ENCODE results near the gene CDC42BPA.

CDC42BPA gene

DNA sequence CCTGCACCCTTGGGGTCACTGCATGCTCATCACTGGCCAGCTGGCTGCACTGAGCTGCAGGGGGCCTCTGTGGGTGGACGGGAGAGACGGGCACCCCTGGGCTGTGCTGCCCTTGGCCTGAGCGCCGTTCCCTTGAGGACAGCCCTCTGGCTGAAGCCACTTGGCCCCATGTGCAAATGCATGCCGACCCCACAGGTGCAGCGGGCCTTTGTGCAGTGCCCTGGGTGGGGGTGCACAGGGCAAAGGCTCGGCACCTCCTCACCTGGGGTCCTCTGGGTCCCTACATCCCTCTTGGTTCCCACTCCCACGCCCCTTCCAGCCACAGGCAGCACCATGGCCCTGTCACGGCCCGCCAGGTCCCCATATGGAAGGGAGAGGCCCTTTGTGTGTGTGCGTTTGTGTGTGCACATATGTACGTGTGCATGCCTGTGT, 336.9 kb downstream of the CDC42BPA start:
- TF ChIP-seq FOXP2 (optimal IDR thresholded peaks at IDR 0.05; ENCODE audit: borderline replicate concordance, extremely low read depth, extremely low read length, insufficient read depth) (no peak), POLR2AphosphoS5 (IDR thresholded peaks at IDR 0.05; ENCODE audit: low read depth, low read length) (no peak), SIN3A (IDR thresholded peaks at IDR 0.05; ENCODE audit: borderline replicate concordance, insufficient read depth, low read length) (no peak), TAF1 (IDR thresholded peaks at IDR 0.05; ENCODE audit: borderline replicate concordance, insufficient read depth, low read length) (no peak)
- TF ChIP-seq, protein P1, sequence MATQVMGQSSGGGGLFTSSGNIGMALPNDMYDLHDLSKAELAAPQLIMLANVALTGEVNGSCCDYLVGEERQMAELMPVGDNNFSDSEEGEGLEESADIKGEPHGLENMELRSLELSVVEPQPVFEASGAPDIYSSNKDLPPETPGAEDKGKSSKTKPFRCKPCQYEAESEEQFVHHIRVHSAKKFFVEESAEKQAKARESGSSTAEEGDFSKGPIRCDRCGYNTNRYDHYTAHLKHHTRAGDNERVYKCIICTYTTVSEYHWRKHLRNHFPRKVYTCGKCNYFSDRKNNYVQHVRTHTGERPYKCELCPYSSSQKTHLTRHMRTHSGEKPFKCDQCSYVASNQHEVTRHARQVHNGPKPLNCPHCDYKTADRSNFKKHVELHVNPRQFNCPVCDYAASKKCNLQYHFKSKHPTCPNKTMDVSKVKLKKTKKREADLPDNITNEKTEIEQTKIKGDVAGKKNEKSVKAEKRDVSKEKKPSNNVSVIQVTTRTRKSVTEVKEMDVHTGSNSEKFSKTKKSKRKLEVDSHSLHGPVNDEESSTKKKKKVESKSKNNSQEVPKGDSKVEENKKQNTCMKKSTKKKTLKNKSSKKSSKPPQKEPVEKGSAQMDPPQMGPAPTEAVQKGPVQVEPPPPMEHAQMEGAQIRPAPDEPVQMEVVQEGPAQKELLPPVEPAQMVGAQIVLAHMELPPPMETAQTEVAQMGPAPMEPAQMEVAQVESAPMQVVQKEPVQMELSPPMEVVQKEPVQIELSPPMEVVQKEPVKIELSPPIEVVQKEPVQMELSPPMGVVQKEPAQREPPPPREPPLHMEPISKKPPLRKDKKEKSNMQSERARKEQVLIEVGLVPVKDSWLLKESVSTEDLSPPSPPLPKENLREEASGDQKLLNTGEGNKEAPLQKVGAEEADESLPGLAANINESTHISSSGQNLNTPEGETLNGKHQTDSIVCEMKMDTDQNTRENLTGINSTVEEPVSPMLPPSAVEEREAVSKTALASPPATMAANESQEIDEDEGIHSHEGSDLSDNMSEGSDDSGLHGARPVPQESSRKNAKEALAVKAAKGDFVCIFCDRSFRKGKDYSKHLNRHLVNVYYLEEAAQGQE (IDR thresholded peaks at IDR 0.05; ENCODE audit: insufficient read depth in 1 of 2, low read depth in 2 of 2, low read length in 2 of 2), result no peak

DNA sequence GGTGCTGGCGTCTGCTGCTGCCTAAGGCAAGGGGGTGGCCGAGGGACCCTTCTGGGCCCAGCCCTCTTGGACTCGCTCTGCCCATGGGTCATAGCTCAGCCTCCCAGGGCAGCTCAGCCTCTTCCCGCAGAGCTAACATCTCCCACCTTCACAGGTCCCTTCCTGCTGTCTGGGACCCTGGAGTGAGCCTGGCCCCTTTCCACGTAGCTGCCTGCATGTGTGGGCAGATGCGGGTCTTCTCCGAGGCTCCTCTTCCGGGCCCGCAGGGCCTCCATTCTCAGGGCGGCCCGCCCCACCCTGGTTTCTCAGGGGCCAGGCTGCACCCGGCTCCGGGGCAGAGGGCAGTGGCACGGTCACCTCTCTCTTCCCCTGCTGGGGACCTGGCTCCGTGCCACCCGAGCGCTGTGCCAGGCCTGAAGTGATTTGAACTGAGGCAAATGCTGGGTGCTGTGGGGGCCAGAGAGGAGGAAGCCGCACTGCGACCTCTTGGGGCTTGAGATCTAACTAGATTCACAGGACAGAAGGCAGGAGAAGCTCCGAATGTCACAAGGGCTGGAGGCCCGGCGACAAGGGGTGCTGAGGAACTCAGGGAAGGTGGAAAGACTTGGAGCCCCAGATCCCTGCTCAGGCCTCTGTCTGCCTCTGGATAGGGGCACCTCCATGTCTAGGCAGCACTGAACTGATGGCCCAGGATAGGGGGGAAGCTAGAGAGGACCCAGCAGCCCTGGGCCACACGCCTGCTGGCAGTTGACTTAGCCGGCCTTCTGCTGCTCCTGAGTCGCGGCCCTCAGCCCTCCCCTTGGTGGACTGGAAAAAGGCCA, 337.5 kb downstream of the CDC42BPA start:
- no peak for TF ChIP-seq POLR2AphosphoS5 (IDR thresholded peaks at IDR 0.05; ENCODE audit: low read depth, low read length)
- no peak for TF ChIP-seq FOXP2 (optimal IDR thresholded peaks at IDR 0.05; ENCODE audit: borderline replicate concordance, extremely low read depth, extremely low read length, insufficient read depth)
- no peak for TF ChIP-seq TAF1 (IDR thresholded peaks at IDR 0.05; ENCODE audit: borderline replicate concordance, insufficient read depth, low read length)
- no peak for TF ChIP-seq SIN3A (IDR thresholded peaks at IDR 0.05; ENCODE audit: borderline replicate concordance, insufficient read depth, low read length)
- TF ChIP-seq, protein P1 (IDR thresholded peaks at IDR 0.05; ENCODE audit: insufficient read depth in 1 of 2, low read depth in 2 of 2, low read length in 2 of 2), result no peak

GRCh38 chr1:226980122-226980560, 338.2 kb downstream of the CDC42BPA start:
- TF ChIP-seq, protein P1 (IDR thresholded peaks at IDR 0.05; ENCODE audit: insufficient read depth in 1 of 2, low read depth in 2 of 2, low read length in 2 of 2), result no peak
- TF ChIP-seq FOXP2 (optimal IDR thresholded peaks at IDR 0.05; ENCODE audit: borderline replicate concordance, extremely low read depth, extremely low read length, insufficient read depth), result no peak
- TF ChIP-seq POLR2AphosphoS5 (IDR thresholded peaks at IDR 0.05; ENCODE audit: low read depth, low read length), result no peak
- no peak for TF ChIP-seq SIN3A (IDR thresholded peaks at IDR 0.05; ENCODE audit: borderline replicate concordance, insufficient read depth, low read length)
- TF ChIP-seq TAF1 (IDR thresholded peaks at IDR 0.05; ENCODE audit: borderline replicate concordance, insufficient read depth, low read length), result no peak

DNA sequence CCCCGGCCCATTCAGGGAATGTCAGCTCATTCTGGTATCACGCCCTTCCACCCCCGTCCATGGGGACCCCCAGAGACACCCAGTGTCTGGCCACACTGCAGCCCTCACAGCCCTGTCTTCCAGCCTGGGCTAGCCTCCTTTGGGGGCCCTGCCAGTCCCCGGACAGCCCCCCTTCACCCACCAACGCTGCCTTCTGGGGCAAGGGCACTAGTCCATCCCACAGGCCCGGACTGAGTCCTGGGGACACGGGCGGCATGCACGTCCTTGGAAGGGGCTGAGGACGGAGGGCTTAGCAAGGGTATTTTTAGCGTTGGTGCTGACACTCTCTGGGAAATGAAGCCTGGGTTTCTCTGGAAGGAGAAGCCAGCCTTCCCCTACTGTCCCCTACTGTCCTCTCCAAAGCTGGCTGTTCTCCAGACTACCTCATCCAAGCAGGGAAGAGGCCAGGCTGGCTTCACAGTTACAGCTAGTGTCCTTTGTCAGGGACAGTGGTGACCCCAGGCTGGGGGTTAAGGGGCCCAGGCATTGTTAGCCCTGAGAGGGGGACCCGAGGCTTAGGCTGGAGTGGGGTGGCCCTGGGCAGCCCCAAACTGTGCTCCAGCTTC, 338.7 kb downstream of the CDC42BPA start:
- TF ChIP-seq, protein P1 (IDR thresholded peaks at IDR 0.05; ENCODE audit: insufficient read depth in 1 of 2, low read depth in 2 of 2, low read length in 2 of 2), result no peak
- TF ChIP-seq FOXP2 (optimal IDR thresholded peaks at IDR 0.05; ENCODE audit: borderline replicate concordance, extremely low read depth, extremely low read length, insufficient read depth), result no peak
- TF ChIP-seq SIN3A (IDR thresholded peaks at IDR 0.05; ENCODE audit: borderline replicate concordance, insufficient read depth, low read length), result no peak
- no peak for TF ChIP-seq POLR2AphosphoS5 (IDR thresholded peaks at IDR 0.05; ENCODE audit: low read depth, low read length)
- no peak for TF ChIP-seq TAF1 (IDR thresholded peaks at IDR 0.05; ENCODE audit: borderline replicate concordance, insufficient read depth, low read length)
